AML-193 (cell line): ENCODE data around the gene BMP6.
"Not testable (repeated sequence)": the region's sequence is repeated elsewhere in the genome, so short reads cannot be mapped to it uniquely, and the experiment has no call there.

ENCODE experiments used
- DNase-seq, 2 experiments: peaks; one replicate each; lab custom pipeline; 2025; lab: John Stamatoyannopoulos, UW

Gene BMP6

DNA sequence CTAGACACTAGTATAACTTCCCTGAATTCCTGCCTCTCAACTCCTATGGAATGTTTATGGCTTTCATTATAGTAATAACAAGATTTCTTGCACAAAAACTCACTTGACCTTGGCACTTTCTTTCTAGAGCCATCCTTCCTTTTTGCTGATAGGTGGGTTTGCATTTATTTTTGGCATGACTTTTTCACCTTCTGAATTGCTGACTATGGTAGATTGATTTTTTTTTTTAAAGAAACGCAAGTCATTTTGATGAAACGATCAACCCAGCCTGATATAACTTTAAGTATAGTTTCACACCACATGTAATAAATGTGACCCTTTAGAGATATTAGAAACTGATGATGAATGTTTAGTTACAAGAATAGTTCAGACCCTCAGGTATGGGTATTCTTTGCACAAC is 61.8 kb downstream of the BMP6 start:
- no peak for DNase-seq

DNA sequence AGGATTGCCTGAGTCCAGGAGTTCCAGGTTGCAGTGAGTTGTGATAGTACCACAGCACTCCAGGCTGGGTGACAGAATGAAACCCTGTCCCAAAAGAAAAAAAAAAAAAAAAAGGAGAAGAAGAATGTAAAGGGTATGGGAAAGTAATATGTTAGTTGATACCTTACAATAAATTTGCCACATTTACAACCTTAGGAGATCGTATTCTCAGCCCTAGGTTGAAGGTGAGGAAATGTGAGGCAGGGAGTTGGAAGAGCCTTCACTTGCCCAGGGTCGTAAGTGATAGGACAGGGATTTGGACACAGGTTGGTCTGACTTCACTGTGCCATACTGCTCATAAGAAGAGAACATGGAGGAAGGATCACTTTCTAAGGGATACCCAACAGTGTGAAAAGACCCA is 68.6 kb downstream of the BMP6 start:
- DNase-seq = no peak

DNA sequence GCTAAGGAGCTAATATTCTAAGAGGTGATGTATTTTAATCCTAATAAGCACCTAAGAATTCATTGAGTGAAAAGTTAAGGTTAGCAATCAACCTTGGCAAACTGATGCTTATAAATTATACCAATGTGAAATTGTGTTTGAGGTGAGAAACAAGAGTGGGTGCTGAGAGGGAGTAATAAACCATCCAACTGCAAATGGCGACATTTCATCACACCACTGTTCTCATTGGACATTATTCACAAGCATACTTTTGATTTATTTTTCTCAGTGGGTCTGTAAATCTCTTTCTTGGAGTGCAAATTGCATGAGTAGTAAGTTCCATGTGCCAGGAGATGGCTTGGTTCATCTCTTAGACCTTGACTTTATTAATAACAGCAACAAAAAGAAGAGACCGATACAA is 71.5 kb downstream of the BMP6 start:
- no peak for DNase-seq

DNA sequence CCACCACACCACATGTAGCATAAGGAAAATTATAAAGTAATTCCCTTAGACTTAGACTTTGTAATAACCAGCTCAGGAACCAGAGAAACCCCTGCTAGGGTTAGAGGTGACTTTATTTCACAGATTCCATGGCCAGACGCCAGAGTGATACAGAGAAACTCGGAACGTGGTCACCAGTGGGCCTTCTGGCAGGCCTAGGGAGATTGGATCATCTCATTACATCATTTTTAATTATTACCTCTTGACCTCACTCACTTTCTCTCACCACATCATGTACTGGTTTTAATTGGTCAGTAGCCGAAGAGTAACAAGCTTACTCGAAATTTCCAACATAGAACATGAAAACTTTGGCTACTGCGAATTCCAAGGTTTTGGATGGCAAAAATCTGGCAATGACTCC is 72.9 kb downstream of the BMP6 start:
- no peak for DNase-seq

GRCh38 chr6:7802662-7803061 is 76.8 kb downstream of the BMP6 start:
- no peak for DNase-seq

DNA sequence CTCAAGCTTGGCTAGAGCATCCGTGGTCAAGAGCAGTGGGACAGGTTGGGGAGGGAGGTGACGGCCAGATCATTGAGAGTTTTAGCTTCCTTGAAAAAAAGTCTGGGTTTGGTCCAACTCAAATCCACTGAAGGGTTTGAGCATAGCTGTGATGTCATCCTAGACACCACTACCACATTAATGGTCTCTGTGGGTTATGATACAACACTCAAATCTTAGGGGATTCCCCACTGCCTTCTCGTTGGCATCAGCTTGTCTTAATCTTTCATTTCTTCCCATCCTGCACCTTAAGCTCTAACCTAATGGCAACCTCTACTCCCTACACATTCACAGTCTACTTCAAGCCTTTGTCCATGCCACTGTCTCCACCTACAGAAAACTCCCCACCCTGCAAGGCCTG is 77.3 kb downstream of the BMP6 start:
- no peak for DNase-seq

- no peak for DNase-seq
These were observed 79.4 kb downstream of the BMP6 start for GRCh38 chr6:7805078-7805849.

DNA sequence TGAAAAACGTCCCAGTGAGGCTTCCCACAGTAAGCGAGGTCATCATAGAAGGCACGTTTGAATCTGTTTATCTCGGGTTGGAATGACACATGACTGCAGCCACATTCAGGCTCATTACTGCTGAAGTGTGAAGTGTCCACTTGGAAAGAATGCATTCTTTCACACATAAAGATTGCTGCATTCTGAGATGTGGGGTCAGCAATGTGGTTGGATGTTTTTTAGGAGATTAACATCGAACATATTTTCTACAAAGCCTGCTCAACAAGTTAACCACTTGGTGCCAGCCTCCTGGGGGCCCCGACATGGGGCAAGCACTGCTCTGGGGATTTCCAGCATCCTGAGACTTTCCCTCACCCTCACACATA is 79.9 kb downstream of the BMP6 start:
- no peak for DNase-seq

DNA sequence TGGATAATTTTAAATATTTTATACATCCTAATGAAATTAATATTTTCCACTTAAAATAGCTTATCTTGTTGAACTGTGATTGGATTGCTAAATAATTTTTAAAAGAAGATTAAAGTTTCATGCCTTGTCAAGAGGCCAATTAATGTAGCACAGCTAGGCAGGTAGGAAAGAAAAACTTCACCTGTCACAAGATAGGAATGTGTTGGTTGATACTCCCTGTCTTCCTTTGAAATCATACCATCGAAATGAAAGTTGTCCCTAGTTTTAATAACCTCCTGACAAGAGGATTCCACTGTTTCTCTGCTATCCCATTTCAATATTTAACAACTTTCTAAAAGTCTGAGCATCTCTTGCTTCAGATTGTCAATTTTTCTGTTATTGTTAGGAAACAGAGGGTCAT is 80.8 kb downstream of the BMP6 start:
- no peak for DNase-seq

GRCh38 chr6:7809346-7809745 is 83.4 kb downstream of the BMP6 start:
- no peak for DNase-seq

DNA sequence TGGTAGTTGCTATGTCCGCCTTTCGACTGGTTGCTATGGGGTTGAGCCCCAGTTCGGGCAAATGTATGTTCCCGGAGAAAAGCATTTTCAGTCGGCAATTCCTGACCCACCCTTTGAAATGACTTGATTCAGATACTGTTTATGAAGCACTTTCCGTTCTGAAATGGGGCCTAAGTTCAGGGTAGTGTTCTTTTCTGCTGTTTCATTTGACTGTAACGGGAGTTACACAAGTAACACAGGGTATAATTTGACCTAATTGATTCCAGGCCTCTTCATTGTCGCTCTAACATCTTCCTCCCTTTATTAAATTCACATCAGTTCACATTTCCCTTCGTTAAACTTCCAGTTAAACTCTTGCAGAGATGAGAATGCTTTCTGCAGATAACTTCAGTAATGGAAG is 85.5 kb downstream of the BMP6 start:
- no peak for DNase-seq

GRCh38 chr6:7812623-7813022 is 86.7 kb downstream of the BMP6 start:
- DNase-seq = no peak

DNA sequence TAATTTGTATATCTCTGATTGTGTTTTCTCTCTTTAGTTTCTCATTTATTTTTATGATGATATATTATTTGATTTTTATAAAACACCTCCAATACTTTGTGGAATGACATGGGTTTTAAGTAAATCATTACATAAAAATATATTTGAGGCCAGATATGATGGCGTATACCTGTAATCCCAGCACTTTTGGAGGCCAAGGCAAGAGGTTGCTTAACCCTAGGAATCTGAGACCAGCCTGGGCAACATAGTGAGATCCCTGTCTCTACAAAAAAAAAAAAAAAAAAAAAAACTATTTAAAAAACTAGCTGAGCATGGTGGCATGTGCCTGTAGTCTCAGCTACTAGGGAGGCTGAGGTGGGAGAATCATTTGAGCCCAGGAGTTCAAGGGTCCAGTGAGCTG is 87.3 kb downstream of the BMP6 start:
- no peak for DNase-seq

DNA sequence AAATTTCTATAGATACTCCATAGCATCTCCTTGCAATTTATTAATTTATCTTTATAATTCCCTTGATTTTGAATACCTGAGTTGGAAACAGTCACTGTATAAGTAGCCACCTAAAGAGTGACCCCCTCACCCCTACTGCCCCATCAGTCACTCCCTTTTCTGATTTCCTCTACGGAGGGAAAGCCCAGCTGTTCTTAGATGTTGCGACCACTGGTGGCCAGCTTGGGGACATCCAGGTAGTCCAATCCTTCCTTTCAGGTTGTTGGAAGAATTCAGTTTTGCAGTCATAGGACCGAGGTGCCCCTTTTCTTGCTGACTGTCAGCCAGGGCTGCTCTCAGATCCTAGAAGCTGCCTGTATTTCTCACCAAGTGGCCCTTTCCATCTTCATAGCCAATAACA is 87.8 kb downstream of the BMP6 start:
- DNase-seq = no peak

DNA sequence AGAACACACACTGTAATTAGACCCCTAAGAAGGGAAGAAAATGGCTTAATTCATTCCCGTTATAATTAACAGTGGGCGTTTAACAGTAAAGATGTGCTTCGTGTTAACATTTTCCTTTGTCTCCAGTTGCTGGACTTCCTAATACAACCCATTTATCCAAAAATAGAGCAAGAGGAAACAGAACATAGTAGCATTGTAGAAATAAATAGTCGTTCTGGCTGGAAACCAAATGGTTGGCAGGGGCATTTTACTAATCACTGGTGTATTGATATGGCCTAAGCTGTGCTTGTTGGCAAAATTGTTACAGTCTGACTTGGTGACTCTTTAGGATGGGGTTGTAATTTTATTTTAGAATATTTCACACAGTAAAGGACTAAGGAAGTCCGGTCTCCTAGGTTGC is 89.8 kb downstream of the BMP6 start:
- DNase-seq = no peak

DNA sequence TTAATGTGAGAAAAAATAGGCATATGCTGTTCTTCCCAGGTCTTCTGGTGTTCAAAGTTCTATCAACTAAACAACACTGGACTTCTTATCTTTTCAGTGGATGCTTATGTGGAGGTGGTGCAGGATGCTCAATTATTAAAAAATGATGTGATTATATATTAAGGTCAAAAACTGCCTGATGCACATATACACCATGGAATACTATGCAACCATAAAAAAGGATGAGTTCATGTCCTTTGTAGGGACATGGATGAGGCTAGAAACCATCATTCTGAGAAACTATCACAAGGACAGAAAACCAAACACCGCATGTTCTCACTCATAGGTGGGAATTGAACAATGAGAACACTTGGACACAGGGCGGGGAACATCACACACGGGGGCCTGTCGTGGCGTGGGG is 91.3 kb downstream of the BMP6 start:
- not testable (repeated sequence) for DNase-seq

DNA sequence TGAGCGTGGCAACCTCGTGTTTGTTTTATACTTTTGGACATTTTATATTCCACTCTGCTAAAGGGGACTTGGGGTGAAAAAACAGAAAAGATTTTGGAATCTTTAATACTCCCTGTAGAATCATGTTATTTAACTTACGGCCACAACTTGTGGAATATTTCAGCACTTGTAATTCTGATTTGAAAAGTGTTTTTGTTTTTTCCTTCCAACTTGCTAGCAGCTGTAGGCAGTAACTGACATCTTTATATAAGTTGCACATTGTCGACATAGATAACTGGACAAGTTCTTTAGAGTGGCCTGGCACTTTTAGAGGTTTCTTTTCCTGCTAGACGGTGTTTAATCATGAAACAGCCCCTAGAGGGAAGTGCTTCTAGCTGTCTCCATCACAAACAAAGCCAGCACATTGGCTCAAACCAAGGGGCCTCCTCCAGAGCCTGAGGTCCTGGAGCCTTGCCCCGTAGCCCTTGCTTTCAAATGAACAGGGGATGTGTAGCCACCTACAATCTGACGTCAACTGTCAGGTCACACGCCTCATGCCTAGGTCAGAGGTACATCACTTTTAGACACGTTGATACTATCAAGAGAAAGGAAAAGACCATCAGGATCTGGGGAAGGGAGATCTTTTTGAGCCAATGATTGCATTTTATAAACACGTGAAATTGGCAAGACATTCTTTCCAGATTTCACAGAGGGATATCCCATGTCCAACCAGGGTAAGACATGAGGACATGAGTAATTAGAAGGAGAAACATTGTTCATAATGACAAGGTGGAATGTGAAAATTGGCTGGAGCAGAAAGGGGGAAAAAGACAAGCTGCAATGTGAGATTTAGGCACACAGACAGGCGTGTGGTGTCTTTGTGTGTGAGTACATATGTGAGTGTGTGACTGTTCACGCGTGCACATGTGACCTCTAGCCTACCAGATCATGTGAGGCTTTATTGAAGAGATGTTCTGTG is 92.6 kb downstream of the BMP6 start:
- DNase-seq = no peak

DNA sequence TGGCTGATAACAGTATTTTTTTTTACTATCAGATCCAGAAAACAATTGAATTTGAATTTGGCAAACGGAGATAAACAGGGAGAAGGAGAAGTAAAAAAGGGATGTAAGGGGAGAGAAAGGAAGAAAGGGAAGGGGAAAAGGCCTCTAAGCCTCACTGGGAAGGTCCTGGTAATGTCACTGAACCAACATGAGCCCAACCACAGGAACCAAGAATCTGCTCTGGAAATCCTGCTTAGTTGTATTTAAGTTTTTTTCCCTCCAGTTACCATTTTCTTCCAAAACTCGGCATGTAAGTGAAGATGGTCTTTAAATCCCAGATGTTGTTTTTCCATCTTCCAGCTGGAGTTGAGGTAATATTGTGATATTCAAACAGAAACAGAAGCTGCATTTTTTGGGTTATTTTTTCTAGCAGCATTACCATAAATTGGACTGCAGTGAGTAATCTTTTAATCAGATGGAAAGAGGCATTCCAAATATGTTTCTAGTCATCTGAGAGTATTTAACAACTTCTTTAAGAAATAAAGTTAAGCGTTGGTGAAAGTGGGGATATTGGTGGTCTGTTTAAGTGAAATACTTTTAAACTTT is 93.6 kb downstream of the BMP6 start:
- no peak for DNase-seq

GRCh38 chr6:7820288-7820835 is 94.5 kb downstream of the BMP6 start:
- DNase-seq = no peak

DNA sequence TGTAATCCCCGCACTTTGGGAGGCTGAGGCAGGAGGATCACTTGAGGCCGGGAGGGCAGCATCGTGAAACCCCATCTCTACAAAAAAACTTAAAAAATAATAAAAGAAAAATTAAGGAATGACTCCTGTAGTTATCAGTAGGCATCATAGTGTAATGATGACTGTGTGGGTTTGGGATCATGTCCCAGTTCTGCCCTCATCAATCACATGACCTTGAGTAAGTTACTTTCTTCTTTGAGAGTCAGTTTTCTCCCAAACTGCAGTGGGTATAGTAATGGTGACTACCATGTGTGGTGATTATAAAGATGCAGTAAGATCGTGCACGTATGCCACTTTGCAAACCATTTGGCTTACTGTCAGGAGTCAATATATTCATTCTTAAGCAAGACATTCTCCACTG is 95.5 kb downstream of the BMP6 start:
- no peak for DNase-seq

- DNase-seq = no peak
These were observed 97.7 kb downstream of the BMP6 start for GRCh38 chr6:7823552-7823951.

DNA sequence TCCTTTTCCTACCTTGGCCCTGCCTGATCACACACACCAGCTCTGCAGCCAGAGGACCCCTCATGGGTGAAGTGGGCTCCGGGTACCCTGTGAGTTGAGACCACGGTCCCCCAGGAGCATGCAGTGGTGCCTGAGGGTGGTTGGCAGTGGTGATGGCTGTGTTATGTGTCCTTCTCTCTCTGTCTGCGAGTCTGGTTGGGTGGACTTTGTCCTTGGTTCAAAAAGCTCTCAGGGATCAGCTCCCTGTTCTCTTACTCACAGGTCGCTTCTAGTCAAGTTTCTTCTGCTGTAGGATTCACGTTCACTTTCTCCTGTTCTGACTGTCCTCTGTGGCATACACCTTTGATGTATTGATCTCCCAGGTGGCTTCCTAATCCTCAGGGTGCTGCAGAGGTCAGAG is 100.1 kb downstream of the BMP6 start:
- DNase-seq = no peak

GRCh38 chr6:7827142-7827541 is 101.2 kb downstream of the BMP6 start:
- DNase-seq = no peak
